ENCODE results near the gene PRSS2. TPM values are rescaled to one million over a fixed set of nuclear protein-coding genes. Genes with fewer than 3 reads are reported as not detected.

PRSS2 gene
- total RNA-seq, 1 experiment from 2014 or later = 0.40 TPM

DNA sequence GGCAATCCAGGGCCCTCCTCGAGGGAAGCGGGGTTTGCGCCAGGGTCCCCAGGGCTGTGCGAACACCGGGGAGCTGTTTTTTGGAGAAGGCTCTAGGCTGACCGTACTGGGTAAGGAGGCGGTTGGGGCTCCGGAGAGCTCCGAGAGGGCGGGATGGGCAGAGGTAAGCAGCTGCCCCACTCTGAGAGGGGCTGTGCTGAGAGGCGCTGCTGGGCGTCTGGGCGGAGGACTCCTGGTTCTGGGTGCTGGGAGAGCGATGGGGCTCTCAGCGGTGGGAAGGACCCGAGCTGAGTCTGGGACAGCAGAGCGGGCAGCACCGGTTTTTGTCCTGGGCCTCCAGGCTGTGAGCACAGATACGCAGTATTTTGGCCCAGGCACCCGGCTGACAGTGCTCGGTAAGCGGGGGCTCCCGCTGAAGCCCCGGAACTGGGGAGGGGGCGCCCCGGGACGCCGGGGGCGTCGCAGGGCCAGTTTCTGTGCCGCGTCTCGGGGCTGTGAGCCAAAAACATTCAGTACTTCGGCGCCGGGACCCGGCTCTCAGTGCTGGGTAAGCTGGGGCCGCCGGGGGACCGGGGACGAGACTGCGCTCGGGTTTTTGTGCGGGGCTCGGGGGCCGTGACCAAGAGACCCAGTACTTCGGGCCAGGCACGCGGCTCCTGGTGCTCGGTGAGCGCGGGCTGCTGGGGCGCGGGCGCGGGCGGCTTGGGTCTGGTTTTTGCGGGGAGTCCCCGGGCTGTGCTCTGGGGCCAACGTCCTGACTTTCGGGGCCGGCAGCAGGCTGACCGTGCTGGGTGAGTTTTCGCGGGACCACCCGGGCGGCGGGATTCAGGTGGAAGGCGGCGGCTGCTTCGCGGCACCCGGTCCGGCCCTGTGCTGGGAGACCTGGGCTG lies 26.0 kb downstream of the PRSS2 start:
- Histone ChIP-seq H3K27me3 (ENCODE audit: low read length) (no peaks in the 10 kb centered on the region), H2AFZ (ENCODE audit: low read length) (peak overlapping the region; percentile 36; the same call in 1 of the 2 replicates), H3K9me3 (ENCODE audit: low read length) (no peaks in the 10 kb centered on the region), H3K4me3 (ENCODE audit: low read length) (peak overlapping the region; percentile 83), H3K36me3 (ENCODE audit: low read depth, low read length) (peaks cover 11% of the 10 kb centered on the region), H3K4me1 (ENCODE audit: insufficient read depth, low read length) (peaks cover 65% of the 10 kb centered on the region), H3K4me2 (ENCODE audit: low read length) (peak overlapping the region; percentile 84), H3K9ac (ENCODE audit: low read length) (peak overlapping the region; percentile 100), H4K20me1 (ENCODE audit: low read length) (no peaks in the 10 kb centered on the region), H3F3A (ENCODE audit: low read length, unreplicated experiment) (no peaks in the 10 kb centered on the region), H3K79me2 (ENCODE audit: low read length) (peaks cover 56% of the 10 kb centered on the region), H3K9me2 (replicated peaks; ENCODE audit: low read length) (no peaks in the 10 kb centered on the region), H3K27ac (ENCODE audit: low read length) (peak overlapping the region; percentile 99)
- peak; percentile 23 for DNase-seq
- intact Hi-C loops (cut with micrococcal nuclease) = loop anchor here (1.0 kb wide), 1 partner anchor 15 kb away; no protein-coding TSS in a partner anchor
- ChIA-PET CTCF (interaction anchor here (0.5 to 1.8 kb wide), 3 partner anchors 13 to 262 kb away, joined by 4 to 8 read pairs (median 6); no protein-coding TSS in a partner anchor), POLR2A (ENCODE audit: unreplicated experiment) (interaction anchor here (0.6 to 1.1 kb wide), 3 partner anchors 11 to 145 kb away, joined by 3 read pairs; no protein-coding TSS in a partner anchor)
- TF ChIP-seq EZH2phosphoT487 (IDR thresholded peaks at IDR 0.05; ENCODE audit: borderline replicate concordance, low read length) (no peak), EZH2 (IDR thresholded peaks at IDR 0.05; ENCODE audit: low read length, unreplicated experiment) (no peak)
- TF ChIP-seq, protein P1, sequence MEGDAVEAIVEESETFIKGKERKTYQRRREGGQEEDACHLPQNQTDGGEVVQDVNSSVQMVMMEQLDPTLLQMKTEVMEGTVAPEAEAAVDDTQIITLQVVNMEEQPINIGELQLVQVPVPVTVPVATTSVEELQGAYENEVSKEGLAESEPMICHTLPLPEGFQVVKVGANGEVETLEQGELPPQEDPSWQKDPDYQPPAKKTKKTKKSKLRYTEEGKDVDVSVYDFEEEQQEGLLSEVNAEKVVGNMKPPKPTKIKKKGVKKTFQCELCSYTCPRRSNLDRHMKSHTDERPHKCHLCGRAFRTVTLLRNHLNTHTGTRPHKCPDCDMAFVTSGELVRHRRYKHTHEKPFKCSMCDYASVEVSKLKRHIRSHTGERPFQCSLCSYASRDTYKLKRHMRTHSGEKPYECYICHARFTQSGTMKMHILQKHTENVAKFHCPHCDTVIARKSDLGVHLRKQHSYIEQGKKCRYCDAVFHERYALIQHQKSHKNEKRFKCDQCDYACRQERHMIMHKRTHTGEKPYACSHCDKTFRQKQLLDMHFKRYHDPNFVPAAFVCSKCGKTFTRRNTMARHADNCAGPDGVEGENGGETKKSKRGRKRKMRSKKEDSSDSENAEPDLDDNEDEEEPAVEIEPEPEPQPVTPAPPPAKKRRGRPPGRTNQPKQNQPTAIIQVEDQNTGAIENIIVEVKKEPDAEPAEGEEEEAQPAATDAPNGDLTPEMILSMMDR (conservative IDR thresholded peaks at IDR 0.05; ENCODE audit: low read depth, low read length) = no peak
- TSS peak; percentile 31 for BruUV-seq (replicated peaks)
- ATAC-seq = peak; percentile 42

DNA sequence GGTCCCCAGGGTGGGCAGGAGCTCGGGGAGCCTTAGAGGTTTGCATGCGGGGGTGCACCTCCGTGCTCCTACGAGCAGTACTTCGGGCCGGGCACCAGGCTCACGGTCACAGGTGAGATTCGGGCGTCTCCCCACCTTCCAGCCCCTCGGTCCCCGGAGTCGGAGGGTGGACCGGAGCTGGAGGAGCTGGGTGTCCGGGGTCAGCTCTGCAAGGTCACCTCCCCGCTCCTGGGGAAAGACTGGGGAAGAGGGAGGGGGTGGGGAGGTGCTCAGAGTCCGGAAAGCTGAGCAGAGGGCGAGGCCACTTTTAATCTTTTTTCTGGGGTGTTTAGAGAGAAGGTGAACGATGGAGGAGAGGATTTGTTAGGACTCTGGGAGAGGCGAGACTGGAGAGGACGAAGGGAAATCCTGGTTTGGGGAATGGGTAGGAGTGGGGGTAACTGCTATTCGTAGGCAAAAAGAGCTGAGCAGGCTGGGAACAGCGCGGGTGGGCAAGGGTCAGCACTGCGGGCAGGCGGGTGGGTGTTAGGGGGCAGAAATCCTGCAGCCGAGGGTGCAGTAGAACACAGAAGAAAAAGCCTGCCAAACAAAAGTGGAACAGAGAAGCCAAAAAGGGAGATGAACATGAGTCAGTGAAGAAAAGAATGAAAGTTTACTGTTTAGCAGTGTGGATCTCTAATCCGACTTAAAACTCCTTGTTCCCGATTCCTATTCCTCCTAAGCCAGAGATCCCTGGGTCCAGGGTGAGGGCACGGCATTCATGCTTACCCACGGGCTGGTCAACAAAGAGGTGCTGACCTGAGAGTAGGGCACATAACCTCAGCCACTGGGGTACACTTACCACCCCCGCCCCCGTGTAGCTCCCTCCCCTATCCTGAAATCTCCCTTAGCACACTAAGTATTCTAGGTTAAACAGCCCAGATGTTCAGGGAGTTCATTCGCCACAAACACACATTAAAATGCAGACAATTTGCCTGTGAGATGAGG lies 26.9 kb downstream of the PRSS2 start:
- H3K4me3 ChIP-seq (ENCODE audit: low read length) = peak overlapping the region; percentile 83
- DNase-seq (no peak), ATAC-seq (peak; percentile 13)
- no peaks in the 10 kb centered on the region for H4K20me1 ChIP-seq (ENCODE audit: low read length)
- H3K4me1 ChIP-seq (ENCODE audit: insufficient read depth, low read length) = peaks cover 62% of the 10 kb centered on the region
- ChIA-PET CTCF (interaction anchor here (0.9 to 1.0 kb wide), 2 partner anchors 10 to 38 kb away, joined by 6 to 8 read pairs; no protein-coding TSS in a partner anchor), POLR2A (ENCODE audit: unreplicated experiment) (interaction anchor here (0.6 to 1.2 kb wide), 4 partner anchors 10 to 146 kb away, joined by 3 to 9 read pairs (median 3); no protein-coding TSS in a partner anchor)
- peaks cover 56% of the 10 kb centered on the region for H3K79me2 ChIP-seq (ENCODE audit: low read length)
- TF ChIP-seq EZH2phosphoT487 (IDR thresholded peaks at IDR 0.05; ENCODE audit: borderline replicate concordance, low read length) (no peak), EZH2 (IDR thresholded peaks at IDR 0.05; ENCODE audit: low read length, unreplicated experiment) (no peak)
- TF ChIP-seq, protein P1 (conservative IDR thresholded peaks at IDR 0.05; ENCODE audit: low read depth, low read length) = no peak
- no peaks in the 10 kb centered on the region for H3K27me3 ChIP-seq (ENCODE audit: low read length)
- no peaks in the 10 kb centered on the region for H3K9me2 ChIP-seq (replicated peaks; ENCODE audit: low read length)
- no peaks in the 10 kb centered on the region for H3K9me3 ChIP-seq (ENCODE audit: low read length)
- intact Hi-C loops (cut with micrococcal nuclease) = no loop called here
- peak overlapping the region; percentile 99 for H3K27ac ChIP-seq (ENCODE audit: low read length)
- peaks cover 20% of the 10 kb centered on the region for H3K36me3 ChIP-seq (ENCODE audit: low read depth, low read length)
- H3K9ac ChIP-seq (ENCODE audit: low read length) = peak overlapping the region; percentile 100
- peak overlapping the region; percentile 84 for H3K4me2 ChIP-seq (ENCODE audit: low read length)
- H2AFZ ChIP-seq (ENCODE audit: low read length) = peak overlapping the region; percentile 36; the same call in 1 of the 2 replicates
- no peaks in the 10 kb centered on the region for H3F3A ChIP-seq (ENCODE audit: low read length, unreplicated experiment)
- TSS peak; percentile 12 for BruUV-seq (replicated peaks)
